Right ventricle myocardium superior (tissue), 1 donor: ENCODE results near the gene TMEM72. TPM values are rescaled to one million over a fixed set of nuclear protein-coding genes. Genes with fewer than 3 reads are reported as not detected.

Experiments used
- ATAC-seq: fragments of 200-7000 bp; cut with Tn5 transposase; one replicate; pipeline ENCODE4 v1.9.1; 2020; ENCODE audit warnings: mild to moderate bottlenecking; ENCODE audit not compliant: poor library complexity
- DNase-seq: peaks from one replicate; pipeline ENCODE4 v3.0.0-alpha.2; 2020
- intact Hi-C: fragments of 100-400 bp; cut with DNase I; formaldehyde crosslinking; loops from one replicate; pipeline ENCODE4 v1.11.2; 2022
- total RNA-seq: library from RNA; stranded (reverse); fragmentation: NEBNext Ultra II Directional; extraction: Animal tissue kit (Norgen Biotek cat#: 25700); gene quantifications from one replicate; pipeline ENCODE4 v1.2.1, GENCODE V29; 2021
- donor health status: DM: no; HTN: yes; CAD: no; lungs with severe emphysema.

TMEM72 gene
- total RNA-seq, 1 donor from 2014 or later = not detected

GRCh38 chr10:44971935-44972757 lies 61.0 kb downstream of the TMEM72 start:
- DNase-seq = no peak
- intact Hi-C loops = loop anchor here (5.0 kb wide), 1 partner anchor 40 kb away; no protein-coding TSS in a partner anchor
- ATAC-seq = no peak

- intact Hi-C loops = loop anchor here (5.0 kb wide), 1 partner anchor 41 kb away; no protein-coding TSS in a partner anchor
- no peak for DNase-seq
- ATAC-seq = no peak
Observed at GRCh38 chr10:44972874-44973306, 61.8 kb downstream of the TMEM72 start.

- ATAC-seq (no peak), DNase-seq (no peak)
- intact Hi-C loops = loop anchor here (5.0 kb wide), 1 partner anchor 41 kb away; no protein-coding TSS in a partner anchor
Observed at GRCh38 chr10:44973323-44974081, 62.4 kb downstream of the TMEM72 start.

- no peak for DNase-seq
- intact Hi-C loops = loop anchor here (5.0 kb wide), 1 partner anchor 42 kb away; no protein-coding TSS in a partner anchor
- peak; percentile 3 for ATAC-seq
Observed at GRCh38 chr10:44974082-44974627, 63.0 kb downstream of the TMEM72 start.

GRCh38 chr10:44974628-44975430 lies 63.7 kb downstream of the TMEM72 start:
- peak; percentile 78 for ATAC-seq
- peak; percentile 86 for DNase-seq
- intact Hi-C loops = loop anchor here (5.0 kb wide), 1 partner anchor 43 kb away; no protein-coding TSS in a partner anchor

GRCh38 chr10:44975431-44976331 lies 64.5 kb downstream of the TMEM72 start:
- intact Hi-C loops = no loop called here
- no peak for DNase-seq
- no peak for ATAC-seq

GRCh38 chr10:44976352-44977198 lies 65.4 kb downstream of the TMEM72 start:
- intact Hi-C loops = no loop called here
- ATAC-seq = no peak
- no peak for DNase-seq

- no peak for DNase-seq
- intact Hi-C loops = no loop called here
- ATAC-seq = peak; percentile 3
Observed at GRCh38 chr10:44977287-44978212, 66.4 kb downstream of the TMEM72 start.

- no peak for DNase-seq
- intact Hi-C loops = no loop called here
- ATAC-seq = no peak
Observed at GRCh38 chr10:44978213-44978569, 67.1 kb downstream of the TMEM72 start.

- DNase-seq (peak; percentile 96), ATAC-seq (peak; percentile 54)
- intact Hi-C loops = no loop called here
Observed at GRCh38 chr10:44978570-44979280, 67.6 kb downstream of the TMEM72 start, which contains the start of gene DEPP1. Gene DEPP1, minus strand, starts transcription at chr10:44978809. Its CDS starts 779 bp downstream, at chr10:44978030.

- DNase-seq = no peak
- no peak for ATAC-seq
- intact Hi-C loops = no loop called here
Observed at GRCh38 chr10:44979281-44980191, 68.4 kb downstream of the TMEM72 start.

GRCh38 chr10:44980309-44981171 lies 69.4 kb downstream of the TMEM72 start:
- ATAC-seq (no peak), DNase-seq (no peak)
- intact Hi-C loops = no loop called here
